ENCODE measurements around the gene GCSH. TPM values are rescaled to one million over a fixed set of nuclear protein-coding genes. Genes with fewer than 3 reads are reported as not detected.

Gene GCSH
- total and polyA plus RNA-seq, 2 of the 13 experiments (the other 11 are each of a cell fraction or from before 2014, with no cell fraction given): 35.9 to 103 TPM

DNA sequence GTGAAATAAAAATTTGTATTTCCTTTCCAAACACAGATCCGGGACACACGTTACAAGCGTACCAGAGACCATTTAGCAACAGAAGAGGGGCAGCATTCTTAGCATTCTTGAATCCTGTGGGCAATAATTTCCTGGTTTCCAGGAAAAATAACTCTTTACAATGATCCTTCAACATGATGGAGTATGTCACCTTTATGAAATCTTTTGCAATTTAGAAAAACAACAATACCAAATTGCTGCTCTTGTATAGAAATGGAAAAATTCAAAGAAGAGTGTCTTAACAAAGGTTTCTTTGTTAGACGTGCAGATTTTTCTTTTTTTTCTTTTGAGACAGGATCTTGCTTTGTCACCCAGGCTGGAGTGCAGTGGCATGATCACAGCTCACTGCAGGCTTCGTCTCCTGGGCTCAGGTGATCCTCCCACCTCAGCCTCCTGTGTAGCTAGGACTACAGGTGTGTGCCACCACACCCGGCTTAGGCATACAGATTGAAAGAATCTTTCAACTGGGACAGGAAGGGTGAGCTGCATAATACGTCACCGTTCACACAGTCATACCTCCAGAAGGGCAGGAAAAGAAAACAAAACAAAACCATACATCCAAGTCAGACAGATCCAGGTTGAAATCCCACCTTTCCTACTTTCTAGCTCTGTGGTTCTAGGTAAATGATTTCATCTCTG lies 10.8 kb upstream of the GCSH start (continued):
- no peak for TF ChIP-seq ZFP36L2 (CRISPR knock-in tag; IDR thresholded peaks at IDR 0.05)
- TF ChIP-seq, protein P1, sequence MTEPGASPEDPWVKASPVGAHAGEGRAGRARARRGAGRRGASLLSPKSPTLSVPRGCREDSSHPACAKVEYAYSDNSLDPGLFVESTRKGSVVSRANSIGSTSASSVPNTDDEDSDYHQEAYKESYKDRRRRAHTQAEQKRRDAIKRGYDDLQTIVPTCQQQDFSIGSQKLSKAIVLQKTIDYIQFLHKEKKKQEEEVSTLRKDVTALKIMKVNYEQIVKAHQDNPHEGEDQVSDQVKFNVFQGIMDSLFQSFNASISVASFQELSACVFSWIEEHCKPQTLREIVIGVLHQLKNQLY (CRISPR knock-in tag; IDR thresholded peaks at IDR 0.05): no peak
- TF ChIP-seq MNT (IDR thresholded peaks at IDR 0.05): no peak
- peak; percentile 27 for TF ChIP-seq TEAD3 (CRISPR knock-in tag; optimal IDR thresholded peaks at IDR 0.05; ENCODE audit: borderline replicate concordance)
- TF ChIP-seq SMAD1 (CRISPR knock-in tag; IDR thresholded peaks at IDR 0.05; ENCODE audit: borderline replicate concordance, low read depth): no peak
- no peak for TF ChIP-seq SP5 (CRISPR knock-in tag; IDR thresholded peaks at IDR 0.05; ENCODE audit: borderline replicate concordance, low read depth)
- TF ChIP-seq U2AF2 (IDR thresholded peaks at IDR 0.05; ENCODE audit: low read depth, low read length): no peak
- TF ChIP-seq MED8 (CRISPR knock-in tag; IDR thresholded peaks at IDR 0.05; ENCODE audit: insufficient replicate concordance): no peak
- TF ChIP-seq, protein P2, sequence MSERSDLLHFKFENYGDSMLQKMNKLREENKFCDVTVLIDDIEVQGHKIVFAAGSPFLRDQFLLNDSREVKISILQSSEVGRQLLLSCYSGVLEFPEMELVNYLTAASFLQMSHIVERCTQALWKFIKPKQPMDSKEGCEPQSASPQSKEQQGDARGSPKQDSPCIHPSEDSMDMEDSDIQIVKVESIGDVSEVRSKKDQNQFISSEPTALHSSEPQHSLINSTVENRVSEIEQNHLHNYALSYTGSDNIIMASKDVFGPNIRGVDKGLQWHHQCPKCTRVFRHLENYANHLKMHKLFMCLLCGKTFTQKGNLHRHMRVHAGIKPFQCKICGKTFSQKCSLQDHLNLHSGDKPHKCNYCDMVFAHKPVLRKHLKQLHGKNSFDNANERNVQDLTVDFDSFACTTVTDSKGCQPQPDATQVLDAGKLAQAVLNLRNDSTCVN (CRISPR knock-in tag; IDR thresholded peaks at IDR 0.05; ENCODE audit: borderline replicate concordance): no peak
- no peak for TF ChIP-seq ZNF503 (CRISPR knock-in tag; IDR thresholded peaks at IDR 0.05)
- TF ChIP-seq, protein P3, sequence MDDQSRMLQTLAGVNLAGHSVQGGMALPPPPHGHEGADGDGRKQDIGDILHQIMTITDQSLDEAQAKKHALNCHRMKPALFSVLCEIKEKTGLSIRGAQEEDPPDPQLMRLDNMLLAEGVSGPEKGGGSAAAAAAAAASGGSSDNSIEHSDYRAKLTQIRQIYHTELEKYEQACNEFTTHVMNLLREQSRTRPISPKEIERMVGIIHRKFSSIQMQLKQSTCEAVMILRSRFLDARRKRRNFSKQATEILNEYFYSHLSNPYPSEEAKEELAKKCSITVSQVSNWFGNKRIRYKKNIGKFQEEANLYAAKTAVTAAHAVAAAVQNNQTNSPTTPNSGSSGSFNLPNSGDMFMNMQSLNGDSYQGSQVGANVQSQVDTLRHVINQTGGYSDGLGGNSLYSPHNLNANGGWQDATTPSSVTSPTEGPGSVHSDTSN (CRISPR knock-in tag; IDR thresholded peaks at IDR 0.05; ENCODE audit: borderline replicate concordance): 0 out of 2 replicates have a peak, but pooled peaks have one; percentile 38
- no peak for TF ChIP-seq ZNF205 (CRISPR knock-in tag; IDR thresholded peaks at IDR 0.05)
- no peak for TF ChIP-seq HNRNPUL1 (IDR thresholded peaks at IDR 0.05; ENCODE audit: low read depth, low read length)
- TF ChIP-seq XBP1 (CRISPR knock-in tag; IDR thresholded peaks at IDR 0.05): no peak
- no peak for TF ChIP-seq EP300 (IDR thresholded peaks at IDR 0.05; ENCODE audit: low read depth in 2 of 2, low read length in 2 of 2)
- no peak for TF ChIP-seq EP300 (CRISPR knock-in tag; IDR thresholded peaks at IDR 0.05; ENCODE audit: borderline replicate concordance)
- TF ChIP-seq SCMH1 (CRISPR knock-in tag; IDR thresholded peaks at IDR 0.05; ENCODE audit: borderline replicate concordance): no peak
- no peak for TF ChIP-seq GTF2F1 (IDR thresholded peaks at IDR 0.05; ENCODE audit: low read length)
- TF ChIP-seq PAF1 (CRISPR knock-in tag; IDR thresholded peaks at IDR 0.05): no peak
- no peak for TF ChIP-seq CBX1 (IDR thresholded peaks at IDR 0.05; ENCODE audit: low read depth)
- TF ChIP-seq ELK4 (CRISPR knock-in tag; IDR thresholded peaks at IDR 0.05; ENCODE audit: borderline replicate concordance): no peak
- TF ChIP-seq ZNF792 (CRISPR knock-in tag; IDR thresholded peaks at IDR 0.05): no peak
- no peak for TF ChIP-seq NR3C1 (CRISPR knock-in tag; IDR thresholded peaks at IDR 0.05)
- 0 out of 2 replicates have a peak, but pooled peaks have one; percentile 62 for TF ChIP-seq TP53 (CRISPR knock-in tag; conservative IDR thresholded peaks at IDR 0.05)
- TF ChIP-seq DMAP1 (CRISPR knock-in tag; IDR thresholded peaks at IDR 0.05): no peak
